ENCODE results near the gene RRP1. TPM values are rescaled to one million over a fixed set of nuclear protein-coding genes. Genes with fewer than 3 reads are reported as not detected.

Gene RRP1
- total and polyA plus RNA-seq, 2 of the 13 experiments (the other 11 are each of a cell fraction or from before 2014, with no cell fraction given) = 20.1 to 35.1 TPM

GRCh38 chr21:43783098-43783700 is 6.2 kb upstream of the RRP1 start (continued):
- TF ChIP-seq E2F2 (CRISPR knock-in tag; IDR thresholded peaks at IDR 0.05; ENCODE audit: borderline replicate concordance) = no peak
- TF ChIP-seq CCAR2 (optimal IDR thresholded peaks at IDR 0.05; ENCODE audit: low read depth, low read length) = no peak
- TF ChIP-seq KLF12 (CRISPR knock-in tag; IDR thresholded peaks at IDR 0.05; ENCODE audit: borderline replicate concordance) = no peak
- no peak; the same call in 1 of the 2 replicates for TF ChIP-seq ZNF362 (CRISPR knock-in tag; IDR thresholded peaks at IDR 0.05; ENCODE audit: borderline replicate concordance)
- TF ChIP-seq RARA (CRISPR knock-in tag; IDR thresholded peaks at IDR 0.05) = peak; percentile 80
- peak; percentile 71; the same call in 1 of the 2 replicates for TF ChIP-seq MAFG (CRISPR knock-in tag; IDR thresholded peaks at IDR 0.05)
- peak; percentile 82 for TF ChIP-seq TEAD3 (CRISPR knock-in tag; optimal IDR thresholded peaks at IDR 0.05; ENCODE audit: borderline replicate concordance)
- TF ChIP-seq IRF2 (CRISPR knock-in tag; IDR thresholded peaks at IDR 0.05) = peak; percentile 88
- TF ChIP-seq ZGPAT (CRISPR knock-in tag; IDR thresholded peaks at IDR 0.05) = peak; percentile 84
- TF ChIP-seq TP53 (CRISPR knock-in tag; conservative IDR thresholded peaks at IDR 0.05) = no peak
- TF ChIP-seq ESRRA (CRISPR knock-in tag; IDR thresholded peaks at IDR 0.05; ENCODE audit: low read depth) = peak; percentile 74
- TF ChIP-seq MYNN (CRISPR knock-in tag; IDR thresholded peaks at IDR 0.05; ENCODE audit: low read depth) = 0 out of 2 replicates have a peak, but pooled peaks have one; percentile 71
- peak; percentile 91; the same call in 1 of the 2 replicates for TF ChIP-seq TBX2 (CRISPR knock-in tag; IDR thresholded peaks at IDR 0.05; ENCODE audit: borderline replicate concordance)
- no peak for TF ChIP-seq MTA1 (CRISPR knock-in tag; IDR thresholded peaks at IDR 0.05; ENCODE audit: borderline replicate concordance)
- TF ChIP-seq ZNF274 (CRISPR knock-in tag; IDR thresholded peaks at IDR 0.05) = no peak; the same call in 1 of the 2 replicates
- TF ChIP-seq SALL1 (CRISPR knock-in tag; IDR thresholded peaks at IDR 0.05) = peak; percentile 93
- TF ChIP-seq THAP11 (CRISPR knock-in tag; IDR thresholded peaks at IDR 0.05) = peak; percentile 77
- TF ChIP-seq TFDP2 (CRISPR knock-in tag; IDR thresholded peaks at IDR 0.05) = peak; percentile 82
- peak; percentile 75; the same call in 1 of the 2 replicates for TF ChIP-seq MIER3 (CRISPR knock-in tag; IDR thresholded peaks at IDR 0.05; ENCODE audit: borderline replicate concordance)
- TF ChIP-seq ZNF24 (IDR thresholded peaks at IDR 0.05) = no peak
- no peak for TF ChIP-seq ZFP36L2 (CRISPR knock-in tag; IDR thresholded peaks at IDR 0.05)
- no peak for TF ChIP-seq ZNF44 (CRISPR knock-in tag; IDR thresholded peaks at IDR 0.05)
- 0 out of 2 replicates have a peak, but pooled peaks have one; percentile 72 for TF ChIP-seq ZNF33A (CRISPR knock-in tag; IDR thresholded peaks at IDR 0.05; ENCODE audit: borderline replicate concordance)
- TF ChIP-seq SNRNP70 (IDR thresholded peaks at IDR 0.05; ENCODE audit: low read depth, low read length) = no peak
- TF ChIP-seq ZNF784 (CRISPR knock-in tag; IDR thresholded peaks at IDR 0.05; ENCODE audit: borderline replicate concordance) = no peak
